PFSK-1 (cell line): ENCODE measurements around the gene CACNA1D.

Experiments used
- FOXP2 ChIP-seq: optimal IDR thresholded peaks from 2 replicates; pipeline ENCODE3; 2011; ENCODE audit warnings: borderline replicate concordance, control low read depth, inconsistent platforms; ENCODE audit not compliant: insufficient read depth; ENCODE audit errors: extremely low read length, extremely low read depth
- POLR2AphosphoS5 ChIP-seq: IDR thresholded peaks from 2 replicates; pipeline ENCODE4 v1.6.1; 2012; ENCODE audit warnings: low read depth, mild to moderate bottlenecking, control low read depth, low read length, moderate library complexity
- SIN3A ChIP-seq: IDR thresholded peaks from 2 replicates; pipeline ENCODE4 v1.6.1; 2012; ENCODE audit warnings: mild to moderate bottlenecking, low read length, moderate library complexity, borderline replicate concordance; ENCODE audit not compliant: insufficient read depth
- TAF1 ChIP-seq: IDR thresholded peaks from 2 replicates; pipeline ENCODE4 v1.6.1; 2012; ENCODE audit warnings: low read length, control low read depth, borderline replicate concordance; ENCODE audit not compliant: insufficient read depth
- TF ChIP-seq, protein P1 (sequence below), 2 experiments: IDR thresholded peaks; 2 replicates each; pipeline versions ENCODE4 v1.6.1 to v1.8.0; 2011 to 2012; ENCODE audit warnings: low read depth in 2 of 2, low read length in 2 of 2, control low read depth in 1 of 2, inconsistent platforms in 1 of 2, mild to moderate bottlenecking in 1 of 2, moderate library complexity in 1 of 2; ENCODE audit not compliant: insufficient read depth in 1 of 2

The CACNA1D gene

GRCh38 chr3:53739966-53740365 is 245.6 kb downstream of the CACNA1D start:
- TF ChIP-seq SIN3A (no peak), FOXP2 (no peak), POLR2AphosphoS5 (no peak), TAF1 (no peak)
- TF ChIP-seq, protein P1, sequence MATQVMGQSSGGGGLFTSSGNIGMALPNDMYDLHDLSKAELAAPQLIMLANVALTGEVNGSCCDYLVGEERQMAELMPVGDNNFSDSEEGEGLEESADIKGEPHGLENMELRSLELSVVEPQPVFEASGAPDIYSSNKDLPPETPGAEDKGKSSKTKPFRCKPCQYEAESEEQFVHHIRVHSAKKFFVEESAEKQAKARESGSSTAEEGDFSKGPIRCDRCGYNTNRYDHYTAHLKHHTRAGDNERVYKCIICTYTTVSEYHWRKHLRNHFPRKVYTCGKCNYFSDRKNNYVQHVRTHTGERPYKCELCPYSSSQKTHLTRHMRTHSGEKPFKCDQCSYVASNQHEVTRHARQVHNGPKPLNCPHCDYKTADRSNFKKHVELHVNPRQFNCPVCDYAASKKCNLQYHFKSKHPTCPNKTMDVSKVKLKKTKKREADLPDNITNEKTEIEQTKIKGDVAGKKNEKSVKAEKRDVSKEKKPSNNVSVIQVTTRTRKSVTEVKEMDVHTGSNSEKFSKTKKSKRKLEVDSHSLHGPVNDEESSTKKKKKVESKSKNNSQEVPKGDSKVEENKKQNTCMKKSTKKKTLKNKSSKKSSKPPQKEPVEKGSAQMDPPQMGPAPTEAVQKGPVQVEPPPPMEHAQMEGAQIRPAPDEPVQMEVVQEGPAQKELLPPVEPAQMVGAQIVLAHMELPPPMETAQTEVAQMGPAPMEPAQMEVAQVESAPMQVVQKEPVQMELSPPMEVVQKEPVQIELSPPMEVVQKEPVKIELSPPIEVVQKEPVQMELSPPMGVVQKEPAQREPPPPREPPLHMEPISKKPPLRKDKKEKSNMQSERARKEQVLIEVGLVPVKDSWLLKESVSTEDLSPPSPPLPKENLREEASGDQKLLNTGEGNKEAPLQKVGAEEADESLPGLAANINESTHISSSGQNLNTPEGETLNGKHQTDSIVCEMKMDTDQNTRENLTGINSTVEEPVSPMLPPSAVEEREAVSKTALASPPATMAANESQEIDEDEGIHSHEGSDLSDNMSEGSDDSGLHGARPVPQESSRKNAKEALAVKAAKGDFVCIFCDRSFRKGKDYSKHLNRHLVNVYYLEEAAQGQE (IDR thresholded peaks at IDR 0.05; ENCODE audit: insufficient read depth in 1 of 2, low read depth in 2 of 2, low read length in 2 of 2), result no peak

GRCh38 chr3:53740956-53741355 is 246.5 kb downstream of the CACNA1D start:
- TF ChIP-seq, protein P1 (IDR thresholded peaks at IDR 0.05; ENCODE audit: insufficient read depth in 1 of 2, low read depth in 2 of 2, low read length in 2 of 2), result no peak
- TF ChIP-seq TAF1 (no peak), POLR2AphosphoS5 (no peak), FOXP2 (no peak), SIN3A (no peak)

- TF ChIP-seq POLR2AphosphoS5 (no peak), FOXP2 (no peak), SIN3A (no peak), TAF1 (no peak)
- TF ChIP-seq, protein P1 (IDR thresholded peaks at IDR 0.05; ENCODE audit: insufficient read depth in 1 of 2, low read depth in 2 of 2, low read length in 2 of 2), result no peak
These were observed 249.9 kb downstream of the CACNA1D start for GRCh38 chr3:53744351-53744750.

GRCh38 chr3:53747559-53747958 is 253.1 kb downstream of the CACNA1D start:
- TF ChIP-seq POLR2AphosphoS5 (no peak), FOXP2 (no peak), SIN3A (no peak), TAF1 (no peak)
- TF ChIP-seq, protein P1 (IDR thresholded peaks at IDR 0.05; ENCODE audit: insufficient read depth in 1 of 2, low read depth in 2 of 2, low read length in 2 of 2), result no peak
